GM06990 (cell line): ENCODE results near the gene AP1M1.

ENCODE experiments used
- DNase-seq: peaks from one replicate; pipeline ENCODE4 v3.0.0-alpha.2; 2011; ENCODE audit not compliant: insufficient read length; ENCODE audit errors: extremely low read depth
- H3K27me3 ChIP-seq: replicated peaks from 2 replicates; pipeline ENCODE4 v1.6.0; 2011; ENCODE audit warnings: low read length; ENCODE audit not compliant: control insufficient read depth, insufficient read depth
- H3K36me3 ChIP-seq: 2 replicates; pipeline ENCODE4 v1.5.1; 2011; ENCODE audit warnings: low read length; ENCODE audit not compliant: control insufficient read depth, insufficient read depth
- H3K4me3 ChIP-seq: replicated peaks from 2 replicates; pipeline ENCODE4 v1.5.1; 2011; ENCODE audit warnings: low read depth, mild to moderate bottlenecking, control low read depth, low read length
- CTCF ChIP-seq: IDR thresholded peaks from 2 replicates; pipeline ENCODE4 v1.5.1; 2011; ENCODE audit warnings: low read length, control low read depth, mild to moderate bottlenecking, inconsistent platforms; ENCODE audit not compliant: insufficient read depth, poor library complexity, severe bottlenecking

AP1M1 gene

DNA sequence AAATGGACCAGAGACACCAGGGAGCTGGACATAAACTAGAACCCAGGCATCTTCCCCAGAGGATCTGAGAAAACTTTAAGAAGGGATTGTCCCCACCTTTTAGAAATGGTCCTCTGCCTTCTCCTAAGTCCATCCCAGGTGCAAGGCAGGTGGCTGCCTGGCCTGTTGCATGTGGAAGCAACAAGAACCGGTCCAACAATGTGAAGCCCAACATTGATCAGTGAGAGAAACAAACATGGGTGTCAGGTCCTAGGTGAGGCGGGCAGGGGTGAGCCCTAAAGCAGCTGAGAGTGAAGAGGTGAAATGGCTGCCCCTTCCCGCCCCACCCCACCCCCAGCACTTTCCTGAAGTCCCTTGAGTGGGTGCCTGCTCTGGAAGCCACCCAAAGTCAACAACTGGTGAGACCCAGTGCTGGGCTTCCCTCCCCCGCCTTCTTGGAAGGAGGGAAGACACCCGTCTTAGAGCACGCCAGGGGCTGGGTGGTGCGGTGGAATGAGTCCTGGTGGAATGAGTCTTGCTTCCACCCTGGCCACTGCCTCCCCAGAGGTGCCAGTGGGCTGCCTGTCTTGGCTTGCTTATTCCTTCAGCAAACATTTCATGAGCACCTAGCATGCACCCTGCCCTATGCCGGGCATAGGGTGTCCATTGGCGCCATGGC is 1.7 kb downstream of the AP1M1 start:
- H3K36me3 ChIP-seq: peaks cover 16% of the 10 kb centered on the region
- no peaks in the 10 kb centered on the region for H3K27me3 ChIP-seq
- DNase-seq: no peak
- TF ChIP-seq CTCF: no peak
- no peak overlapping the region for H3K4me3 ChIP-seq

- H3K27me3 ChIP-seq: no peaks in the 10 kb centered on the region
- DNase-seq: no peak
- no peak overlapping the region for H3K4me3 ChIP-seq
- peaks cover 18% of the 10 kb centered on the region for H3K36me3 ChIP-seq
- no peak for TF ChIP-seq CTCF
Observed at GRCh38 chr19:16200038-16201010, 2.6 kb downstream of the AP1M1 start.

- no peak overlapping the region for H3K4me3 ChIP-seq
- TF ChIP-seq CTCF: no peak
- DNase-seq: no peak
- no peaks in the 10 kb centered on the region for H3K27me3 ChIP-seq
- peaks cover 24% of the 10 kb centered on the region for H3K36me3 ChIP-seq
Observed at GRCh38 chr19:16201011-16201391, 3.3 kb downstream of the AP1M1 start.

DNA sequence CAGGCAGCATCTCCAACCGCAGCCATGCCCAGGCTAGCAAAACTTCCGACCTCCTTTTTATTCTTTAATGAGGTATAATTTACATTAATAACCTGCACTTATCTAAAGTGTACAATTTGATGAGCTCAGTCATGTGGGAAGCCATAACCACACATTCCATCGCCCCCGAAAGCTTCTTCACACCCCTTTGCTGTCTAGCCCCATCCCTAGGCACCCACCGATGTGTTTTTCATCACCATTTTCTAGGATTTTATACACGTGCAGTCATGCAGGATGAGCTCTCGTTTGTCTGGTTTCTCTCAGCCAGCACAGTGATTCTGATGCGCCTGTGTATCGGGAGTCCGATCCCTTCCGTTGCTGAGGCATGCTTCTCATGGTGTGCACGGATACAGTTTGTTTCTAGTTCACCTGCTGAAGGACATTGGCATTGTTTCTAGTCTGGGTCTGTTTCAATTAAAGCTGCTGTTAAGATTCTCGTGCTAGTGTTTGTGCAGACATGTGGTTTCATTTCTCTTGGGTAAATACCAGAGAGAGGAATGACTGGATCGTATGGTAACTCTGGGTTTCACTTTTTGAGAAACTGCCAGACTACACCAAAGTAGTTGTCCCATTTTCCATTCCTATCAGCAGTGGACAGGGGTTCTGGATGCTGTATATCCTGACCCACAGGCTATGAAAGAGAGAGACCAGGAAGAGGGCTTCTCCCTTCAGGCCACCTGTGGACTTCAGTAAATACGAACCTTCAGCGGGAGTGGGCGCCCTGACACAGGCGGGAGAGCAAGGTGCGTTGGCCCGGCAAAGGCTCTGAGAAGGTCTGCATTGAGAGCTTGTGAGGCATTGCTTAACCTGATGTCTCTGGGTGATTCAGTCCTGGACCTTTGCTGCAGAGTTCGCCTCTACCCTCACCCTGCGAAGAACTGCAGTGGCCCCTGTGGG is 4.9 kb downstream of the AP1M1 start:
- Histone ChIP-seq H3K27me3 (no peaks in the 10 kb centered on the region), H3K36me3 (peaks cover 34% of the 10 kb centered on the region), H3K4me3 (no peak overlapping the region)
- DNase-seq: no peak
- no peak for TF ChIP-seq CTCF

DNA sequence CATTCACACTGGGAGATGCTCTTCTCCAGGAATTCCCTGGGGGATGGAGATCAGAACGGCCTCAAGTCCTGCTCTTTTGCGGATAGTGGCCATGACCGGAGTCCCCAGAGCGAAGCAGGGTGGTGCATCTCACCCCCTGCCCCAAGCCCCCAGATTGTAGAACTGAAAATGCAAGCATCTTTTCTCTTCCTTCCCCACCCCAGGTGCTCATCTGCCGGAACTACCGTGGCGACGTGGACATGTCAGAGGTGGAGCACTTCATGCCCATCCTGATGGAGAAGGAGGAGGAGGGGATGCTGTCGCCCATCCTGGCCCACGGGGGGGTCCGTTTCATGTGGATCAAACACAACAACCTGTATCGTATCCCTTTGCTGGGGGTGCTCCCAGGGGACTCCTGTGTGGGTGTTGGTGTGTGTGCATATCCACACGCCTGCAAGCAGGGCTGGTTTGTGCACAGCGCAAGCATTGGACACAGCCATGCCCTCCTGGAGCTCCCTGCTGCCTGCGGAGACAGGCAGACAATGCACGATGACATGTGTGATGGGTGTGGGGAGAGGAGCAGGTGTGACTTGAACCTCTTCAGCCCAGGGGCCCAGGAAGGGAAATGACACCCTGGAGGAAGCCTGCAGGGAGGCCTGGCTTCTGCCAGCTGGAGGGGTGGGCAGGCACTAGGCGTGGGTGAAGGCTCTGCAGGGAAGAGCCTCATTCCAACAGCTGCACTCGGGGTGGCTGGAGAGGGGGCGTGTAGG is 5.7 kb downstream of the AP1M1 start:
- Histone ChIP-seq H3K36me3 (peaks cover 38% of the 10 kb centered on the region), H3K4me3 (no peak overlapping the region), H3K27me3 (no peaks in the 10 kb centered on the region)
- no peak for DNase-seq
- no peak for TF ChIP-seq CTCF
